Measurements from ENCODE around the gene WDR31. TPM values are rescaled to one million over a fixed set of nuclear protein-coding genes. Genes with fewer than 3 reads are reported as not detected.

WDR31 gene
- total and polyA plus RNA-seq, 2 of the 4 experiments (the other 2 are of a cell fraction): 0.29 to 0.36 TPM

GRCh38 chr9:113317777-113318176 lies 22.3 kb downstream of the WDR31 start:
- H4K8ac ChIP-seq (ENCODE audit: low read depth in 2 of 2, low read length in 2 of 2): no peak overlapping the region
- in situ Hi-C loops (cut with MboI; ENCODE audit: low sequenced_read_pairs) (no loop called here), intact Hi-C loops (cut with micrococcal nuclease) (no loop called here), dilution Hi-C loops (cut with HindIII; ENCODE audit: low sequenced_read_pairs, unreplicated experiment) (no loop called here)
- peaks cover 16% of the 10 kb centered on the region for H3K27me3 ChIP-seq (ENCODE audit: control insufficient read depth, insufficient read depth, low read length)
- DNase-seq: no peak
- WGBS, 2 experiments (ENCODE audit: extremely low coverage in 2 of 2, insufficient read length in 1 of 2): no CpG with 5 or more reads among the region's 2 CpGs
- H3K4me1 ChIP-seq (ENCODE audit: control insufficient read depth, insufficient read depth, low read length): no peaks in the 10 kb centered on the region
- no peaks in the 10 kb centered on the region for H3K36me3 ChIP-seq (ENCODE audit: control insufficient read depth, insufficient read depth, low read length)
- ChIA-PET CTCF (interaction anchor here (0.6 kb wide), 1 partner anchor 303 kb away, joined by 3 read pairs; no protein-coding TSS in a partner anchor), POLR2A (ENCODE audit: unreplicated experiment) (no interaction called here)
- H3K9me3 ChIP-seq (ENCODE audit: control insufficient read depth, insufficient read depth, low read length): peaks cover 2% of the 10 kb centered on the region; the same call in 1 of the 2 replicates
- H4K91ac ChIP-seq (ENCODE audit: insufficient read depth, low read depth, low read length): no peak overlapping the region
- no peak overlapping the region for H3K23ac ChIP-seq (ENCODE audit: low read depth, low read length)
- no TSS peak for BruUV-seq (replicated peaks)
- no peaks in the 10 kb centered on the region for H3K9me1 ChIP-seq (ENCODE audit: insufficient read depth, low read length)
- H3K4me3 ChIP-seq (ENCODE audit: insufficient read depth, low read depth, low read length): no peak overlapping the region
- H2AFZ ChIP-seq (replicated peaks; ENCODE audit: low read length, poor library complexity): no peak overlapping the region
- H4K20me1 ChIP-seq (ENCODE audit: insufficient read depth, low read length): no peaks in the 10 kb centered on the region
- no peak overlapping the region for H2BK20ac ChIP-seq (ENCODE audit: low read depth, low read length)
- H3K79me1 ChIP-seq (ENCODE audit: low read depth in 1 of 2, low read length in 2 of 2): no peaks in the 10 kb centered on the region
- H2BK15ac ChIP-seq (ENCODE audit: low read depth, low read length): no peak overlapping the region
- no peak overlapping the region for H4K5ac ChIP-seq (ENCODE audit: low read depth, low read length)
- no peak overlapping the region for H2BK5ac ChIP-seq (ENCODE audit: low read depth, low read length, poor library complexity, severe bottlenecking)
- H3K27ac ChIP-seq (ENCODE audit: insufficient read depth, low read length): no peak overlapping the region
- H2AK9ac ChIP-seq (replicated peaks; ENCODE audit: low read depth, low read length, poor library complexity): no peak overlapping the region
- H3K9ac ChIP-seq (ENCODE audit: low read depth, low read length): no peak overlapping the region
- no peak overlapping the region for H2AK5ac ChIP-seq (ENCODE audit: low read depth, low read length)
- H3K4ac ChIP-seq (ENCODE audit: low read depth, low read length): no peak overlapping the region
- H3K18ac ChIP-seq (ENCODE audit: low read depth, low read length): no peak overlapping the region
- no peak for TF ChIP-seq ELK1 (IDR thresholded peaks at IDR 0.05; ENCODE audit: borderline replicate concordance, low read depth, low read length)
- TF ChIP-seq CTCF (conservative IDR thresholded peaks at IDR 0.05; ENCODE audit: low read depth, low read length): peak; percentile 21; the same call in 1 of the 2 replicates
- no peak for TF ChIP-seq POLR2A (IDR thresholded peaks at IDR 0.05; ENCODE audit: low read depth, low read length)
- TF ChIP-seq FOS (IDR thresholded peaks at IDR 0.05; ENCODE audit: low read depth, low read length): no peak
- TF ChIP-seq SMC3 (IDR thresholded peaks at IDR 0.05; ENCODE audit: low read depth, low read length): no peak
- TF ChIP-seq RCOR1 (IDR thresholded peaks at IDR 0.05; ENCODE audit: insufficient replicate concordance, low read length): no peak
- no peak overlapping the region for H3K56ac ChIP-seq (ENCODE audit: extremely low read depth, insufficient read depth, low read length)
- no peak overlapping the region for H2BK120ac ChIP-seq (ENCODE audit: low read depth, low read length)
- H3K14ac ChIP-seq (replicated peaks; ENCODE audit: low read depth, low read length): no peak overlapping the region
- H3K4me2 ChIP-seq (ENCODE audit: low read depth, low read length): no peak overlapping the region
- peak; percentile 46; the same call in 1 of the 2 replicates for ATAC-seq (ENCODE audit: low read depth)

Measured in IMR-90 (cell line).